GM12891 (cell line): ENCODE measurements around the gene PRKD3.

Source experiments
- POLR2A ChIP-seq: IDR thresholded peaks from 2 replicates; pipeline ENCODE4 v1.6.1; 2011; ENCODE audit warnings: low read depth, low read length, control low read depth
- TAF1 ChIP-seq: IDR thresholded peaks from 2 replicates; pipeline ENCODE4 v1.6.1; 2011; ENCODE audit warnings: low read depth, low read length, control low read depth

DNA sequence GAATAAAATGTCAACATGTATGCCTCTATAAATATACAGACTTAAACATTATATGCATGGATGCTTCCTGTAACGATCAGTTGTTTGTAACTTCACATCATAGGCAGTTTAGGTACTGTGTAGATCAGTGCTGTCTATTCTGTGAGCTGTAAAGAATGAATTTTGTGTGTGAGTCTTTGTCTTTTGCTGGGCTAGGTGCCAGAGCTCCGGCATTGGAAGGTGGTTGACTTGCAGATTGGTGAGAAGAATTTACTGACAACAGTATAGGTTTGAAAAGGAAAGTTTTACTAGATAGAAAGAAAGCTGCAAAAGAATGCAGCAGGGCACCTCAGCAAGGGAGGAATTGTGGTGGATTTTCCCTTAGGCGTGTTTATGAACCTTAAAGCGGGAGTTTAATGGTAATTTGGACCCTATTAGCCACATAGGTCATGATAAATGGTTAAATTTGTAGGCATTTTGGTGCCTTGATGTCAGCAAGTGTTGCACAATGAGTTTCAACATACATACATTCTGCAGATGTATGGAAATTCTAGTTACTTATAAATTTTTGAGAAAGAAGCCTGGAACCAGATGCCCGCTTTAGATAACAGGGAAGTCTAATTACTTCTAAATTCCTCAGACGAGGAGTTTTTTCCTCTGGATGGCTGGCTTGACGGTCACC lies 13.1 kb upstream of the PRKD3 start:
- TF ChIP-seq TAF1 (no peak), POLR2A (no peak)
